Fibroblast of upper back skin (primary cell): ENCODE data around the gene RUNX2.

Experiments used
- DNase-seq: peaks from one replicate; pipeline ENCODE4 v3.0.0-alpha.2; 2013

RUNX2 gene

DNA sequence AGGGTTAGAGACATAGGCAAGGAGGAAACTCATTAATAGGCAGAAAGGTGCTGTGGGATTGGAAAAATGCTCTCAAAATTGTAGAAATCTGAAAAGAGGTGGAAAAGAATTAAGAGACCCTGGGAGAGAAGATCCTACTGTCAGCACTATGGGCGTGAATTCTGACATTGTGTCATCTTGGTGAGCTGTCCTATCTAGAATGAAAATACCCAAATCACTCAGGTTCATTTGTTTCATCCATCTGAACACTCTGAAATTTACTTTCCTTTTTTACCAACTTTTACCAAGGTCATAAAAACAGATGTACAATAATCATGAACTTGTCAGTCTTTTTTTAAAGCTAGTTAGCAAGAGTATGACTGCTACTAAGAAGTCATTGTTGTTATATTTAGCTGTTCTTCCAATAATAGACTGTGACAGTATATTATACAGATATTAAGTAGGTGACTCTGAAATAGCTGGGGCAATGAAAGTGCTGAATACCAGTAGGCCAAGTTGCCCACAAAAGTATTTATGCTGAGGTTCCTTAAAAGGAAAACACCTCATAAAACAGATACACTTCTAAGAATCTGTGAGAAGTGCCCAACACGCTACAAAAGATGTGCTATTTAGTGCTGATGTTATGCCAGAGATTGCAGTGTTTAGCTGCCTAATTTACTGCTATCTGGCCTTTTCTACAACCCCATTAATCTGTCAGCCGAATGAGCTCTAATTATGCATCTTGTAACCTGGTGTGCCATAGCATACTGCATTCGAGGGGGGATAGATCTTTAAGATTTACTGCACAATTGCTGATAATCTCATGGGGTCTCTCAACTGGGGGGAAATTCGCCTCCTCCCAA is 267.1 kb downstream of the RUNX2 start:
- DNase-seq, result no peak

- no peak for DNase-seq
These were observed 269.3 kb downstream of the RUNX2 start for GRCh38 chr6:45597424-45597823.

DNA sequence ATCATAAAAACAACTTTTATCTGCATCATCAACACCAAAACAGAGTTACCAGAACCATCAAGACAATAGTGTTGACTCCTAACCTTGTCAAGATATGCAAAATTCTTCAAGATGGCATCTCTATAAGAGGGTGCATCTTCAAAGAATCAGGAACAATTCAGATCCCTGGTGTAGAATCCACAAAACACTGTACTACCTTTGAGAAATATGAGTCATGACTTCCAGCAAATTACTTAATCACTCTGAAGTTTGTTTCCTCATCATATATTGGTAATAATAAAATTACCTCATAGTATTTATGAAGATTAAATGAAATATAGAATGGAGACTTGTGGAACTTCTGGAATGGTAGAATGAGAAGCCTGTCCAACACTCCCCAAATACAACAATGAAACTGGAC is 270.9 kb downstream of the RUNX2 start:
- no peak for DNase-seq

DNA sequence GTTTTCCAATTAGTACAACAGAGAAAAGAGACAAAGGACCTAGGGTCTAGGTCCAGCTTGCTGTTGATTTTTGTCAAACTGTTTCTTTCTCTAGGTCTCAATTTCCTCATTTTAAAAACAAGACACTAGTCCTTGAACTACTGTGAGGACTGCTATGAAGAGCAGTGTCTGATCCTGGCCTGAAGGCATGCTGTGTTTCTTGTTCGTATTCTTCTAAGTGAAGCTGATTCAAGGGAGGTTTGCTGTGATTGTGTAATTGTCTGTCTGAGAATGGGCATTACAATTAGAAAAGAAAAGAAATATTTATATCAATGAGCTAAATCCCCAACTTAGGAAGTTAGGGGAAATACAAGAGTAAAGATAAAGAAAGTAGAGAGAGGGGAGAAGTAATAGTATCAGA is 277.8 kb downstream of the RUNX2 start:
- no peak for DNase-seq

GRCh38 chr6:45606831-45607400 is 278.8 kb downstream of the RUNX2 start:
- DNase-seq, result no peak

DNA sequence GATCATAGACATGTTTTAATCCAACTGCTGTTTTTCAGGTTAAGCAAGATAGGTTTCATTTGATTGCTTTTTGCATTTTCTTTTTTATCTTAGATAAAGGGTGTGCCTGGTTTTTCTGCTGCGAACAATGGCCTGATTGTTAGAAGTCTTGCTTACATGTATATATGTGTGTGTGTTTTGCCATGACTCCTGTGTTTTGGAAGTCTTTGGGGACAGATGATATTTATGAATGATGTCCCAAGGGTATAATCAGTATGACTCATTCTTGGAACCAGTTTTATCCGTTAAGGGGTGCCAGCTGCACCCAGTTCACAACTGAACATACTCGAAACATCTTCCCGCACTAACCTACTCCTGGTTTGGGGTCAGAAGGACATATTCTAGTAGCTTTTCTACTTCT is 279.7 kb downstream of the RUNX2 start:
- peak; percentile 19 for DNase-seq

GRCh38 chr6:45608252-45608913 is 280.3 kb downstream of the RUNX2 start:
- DNase-seq, result peak; percentile 70

GRCh38 chr6:45609141-45609638 is 281.1 kb downstream of the RUNX2 start:
- peak; percentile 96 for DNase-seq

DNA sequence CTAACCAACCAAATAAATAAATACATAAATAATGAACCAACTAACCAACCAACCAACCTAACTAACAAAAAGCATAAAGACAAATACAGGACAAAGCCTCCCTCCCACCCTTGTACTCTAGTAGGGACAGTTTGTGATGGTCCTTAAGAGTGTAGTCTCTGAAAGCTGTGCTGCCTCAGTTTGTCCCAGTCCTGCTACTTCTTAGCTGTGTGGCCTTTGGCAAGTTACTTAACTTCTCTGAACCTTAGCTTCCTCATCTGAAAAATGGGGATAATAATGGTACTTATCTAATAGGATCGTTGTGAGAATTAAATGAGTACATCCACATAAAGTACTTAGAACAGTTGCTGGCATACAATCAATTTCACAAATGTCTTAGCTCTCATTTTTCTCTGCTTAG is 282.2 kb downstream of the RUNX2 start:
- no peak for DNase-seq

- no peak for DNase-seq
These were observed 282.7 kb downstream of the RUNX2 start for GRCh38 chr6:45610832-45611231.

DNA sequence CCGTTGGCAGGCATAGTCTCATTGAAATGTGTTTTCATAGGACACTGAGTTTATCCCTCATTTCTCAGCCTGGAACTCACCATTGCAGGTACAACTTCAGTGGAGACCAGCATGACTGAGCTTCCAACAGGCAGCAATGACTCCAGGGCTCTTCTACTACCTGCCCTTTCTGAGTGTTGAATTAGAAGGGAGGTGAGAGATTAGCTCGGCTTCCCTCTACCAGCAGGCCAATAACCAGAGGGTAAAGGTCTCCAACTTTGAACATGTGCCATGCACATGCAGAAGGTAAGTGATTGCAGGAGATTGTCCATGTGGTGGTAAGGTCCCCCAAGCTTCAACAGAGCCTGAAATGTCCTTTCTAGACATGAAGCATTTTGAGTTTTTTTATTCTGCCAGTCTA is 283.4 kb downstream of the RUNX2 start:
- no peak for DNase-seq

DNA sequence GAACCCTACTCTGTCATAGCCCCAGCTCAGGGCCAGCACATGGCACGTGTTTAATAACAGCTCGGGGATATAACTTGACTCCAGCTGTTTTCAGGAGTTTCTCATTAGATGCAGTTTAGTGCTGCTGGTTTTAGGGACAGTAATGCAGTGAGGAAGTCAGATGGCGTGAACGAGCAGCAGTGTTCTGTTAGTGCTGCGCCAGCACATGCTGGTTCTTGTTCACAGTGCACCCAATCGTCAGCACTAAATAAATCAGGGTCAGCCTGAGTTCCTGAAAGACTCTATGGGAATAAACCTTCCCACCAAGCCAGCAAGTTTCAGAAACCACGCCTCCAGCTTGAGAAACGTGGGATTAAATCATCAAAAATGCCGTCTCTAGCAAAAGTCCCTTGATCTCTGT is 285.5 kb downstream of the RUNX2 start:
- DNase-seq, result peak; percentile 87

- DNase-seq, result no peak
These were observed 286.6 kb downstream of the RUNX2 start for GRCh38 chr6:45614488-45615285.

DNA sequence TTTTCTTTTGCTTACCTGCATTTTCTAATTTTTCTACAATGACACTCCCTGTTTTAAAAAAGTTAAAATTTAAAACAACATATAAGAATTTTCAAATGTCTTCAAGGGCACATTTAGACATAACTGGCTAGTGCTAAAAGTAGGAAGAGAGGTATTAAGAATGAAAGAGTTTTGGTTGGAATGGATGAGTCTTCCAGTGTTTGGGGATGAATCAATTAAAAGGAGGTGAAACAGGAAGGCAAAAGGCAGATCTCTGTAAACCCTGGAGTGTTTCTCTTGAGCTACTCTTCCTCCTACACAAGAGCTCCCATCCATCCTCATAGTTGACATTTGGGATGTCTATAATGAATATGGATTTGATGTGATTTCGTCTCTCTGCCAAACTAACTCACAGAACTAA is 288.1 kb downstream of the RUNX2 start:
- no peak for DNase-seq

DNA sequence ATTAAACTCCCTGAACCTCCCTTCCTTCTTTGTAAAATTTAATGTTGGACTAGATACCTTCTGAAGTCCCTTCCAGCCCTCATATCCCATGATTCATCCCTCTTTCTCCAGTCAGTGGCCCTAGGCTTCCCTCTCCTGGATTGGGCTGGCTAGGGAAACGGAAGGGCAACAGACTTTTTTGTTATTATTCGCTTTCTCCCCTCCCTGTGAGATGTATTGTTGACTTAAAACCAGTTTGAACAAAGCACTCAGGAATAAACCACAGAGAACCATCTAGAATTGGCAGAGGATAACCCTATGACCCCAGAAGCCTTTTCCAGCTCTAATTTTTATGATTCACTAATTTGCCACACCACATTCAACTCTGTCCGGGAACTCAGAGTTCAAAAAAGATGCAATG is 289.3 kb downstream of the RUNX2 start:
- DNase-seq, result no peak

- DNase-seq, result no peak
These were observed 290.1 kb downstream of the RUNX2 start for GRCh38 chr6:45618259-45618658.

DNA sequence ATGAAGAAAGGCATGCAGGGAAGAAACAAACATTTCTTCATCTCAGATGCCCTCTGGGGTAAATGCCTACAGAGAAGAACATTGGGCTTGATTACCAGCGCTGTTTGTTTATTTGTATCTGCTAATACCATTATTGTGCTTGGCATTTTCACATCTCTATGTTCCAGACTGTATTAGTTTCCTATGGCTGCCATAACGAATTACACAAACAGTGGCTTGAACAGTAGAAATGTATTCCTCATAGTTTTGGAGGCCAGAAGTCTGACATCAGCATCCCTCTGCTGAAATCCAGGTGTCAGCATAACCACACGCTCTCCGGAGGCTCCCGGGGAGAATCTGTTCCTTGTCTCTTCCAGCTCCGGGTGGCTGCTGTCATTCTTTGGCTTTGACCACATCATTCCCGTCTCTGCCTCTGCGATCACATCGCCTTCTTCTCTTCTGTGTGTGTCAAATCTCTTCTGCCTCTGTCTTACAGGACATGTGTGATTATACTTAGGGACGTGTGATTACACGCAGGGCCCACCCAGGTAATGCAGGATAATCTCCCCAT is 291.2 kb downstream of the RUNX2 start:
- DNase-seq, result peak; percentile 74

DNA sequence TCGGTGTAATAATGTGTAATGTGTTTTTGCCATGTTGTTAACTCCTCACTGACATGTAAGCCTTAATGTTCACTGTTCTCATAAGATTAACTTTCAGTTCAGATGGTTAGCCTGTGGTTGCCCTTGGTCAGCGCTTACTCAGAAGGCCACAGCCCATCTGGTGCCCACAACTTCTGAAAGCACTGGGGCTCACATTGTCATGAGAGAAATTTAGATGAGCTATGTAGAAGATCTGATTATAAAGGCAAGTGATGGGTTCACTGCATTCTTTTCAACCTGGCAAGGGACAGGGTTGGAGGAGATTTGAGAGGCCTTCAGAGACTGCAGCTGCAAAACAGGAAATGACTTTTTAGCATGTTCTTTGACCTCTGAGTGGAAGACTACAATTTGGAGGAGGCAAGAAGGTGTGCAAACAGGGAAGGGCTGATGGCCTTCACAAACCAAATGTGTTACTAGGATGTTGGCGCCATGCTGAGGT is 291.9 kb downstream of the RUNX2 start:
- DNase-seq, result no peak

DNA sequence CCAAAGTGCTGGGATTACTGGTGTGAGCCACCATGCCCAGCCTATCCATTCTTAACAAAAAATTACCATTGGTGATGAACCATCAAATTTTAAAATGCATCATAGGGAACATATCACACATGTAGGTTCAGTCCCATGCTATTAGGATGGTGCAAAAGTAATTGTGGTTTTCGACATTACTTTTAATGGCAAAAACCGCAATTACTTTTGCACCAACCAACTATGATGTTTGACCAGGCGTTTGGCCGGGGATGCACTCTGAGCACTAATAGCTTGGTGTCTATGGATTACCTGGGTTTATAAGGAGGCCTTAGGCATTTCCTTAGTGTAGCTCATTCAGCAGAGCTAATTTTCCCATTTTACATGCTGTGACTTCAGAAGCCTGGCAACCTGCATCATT is 296.1 kb downstream of the RUNX2 start:
- DNase-seq, result no peak

GRCh38 chr6:45625191-45625664 is 297.1 kb downstream of the RUNX2 start:
- peak; percentile 87 for DNase-seq

DNA sequence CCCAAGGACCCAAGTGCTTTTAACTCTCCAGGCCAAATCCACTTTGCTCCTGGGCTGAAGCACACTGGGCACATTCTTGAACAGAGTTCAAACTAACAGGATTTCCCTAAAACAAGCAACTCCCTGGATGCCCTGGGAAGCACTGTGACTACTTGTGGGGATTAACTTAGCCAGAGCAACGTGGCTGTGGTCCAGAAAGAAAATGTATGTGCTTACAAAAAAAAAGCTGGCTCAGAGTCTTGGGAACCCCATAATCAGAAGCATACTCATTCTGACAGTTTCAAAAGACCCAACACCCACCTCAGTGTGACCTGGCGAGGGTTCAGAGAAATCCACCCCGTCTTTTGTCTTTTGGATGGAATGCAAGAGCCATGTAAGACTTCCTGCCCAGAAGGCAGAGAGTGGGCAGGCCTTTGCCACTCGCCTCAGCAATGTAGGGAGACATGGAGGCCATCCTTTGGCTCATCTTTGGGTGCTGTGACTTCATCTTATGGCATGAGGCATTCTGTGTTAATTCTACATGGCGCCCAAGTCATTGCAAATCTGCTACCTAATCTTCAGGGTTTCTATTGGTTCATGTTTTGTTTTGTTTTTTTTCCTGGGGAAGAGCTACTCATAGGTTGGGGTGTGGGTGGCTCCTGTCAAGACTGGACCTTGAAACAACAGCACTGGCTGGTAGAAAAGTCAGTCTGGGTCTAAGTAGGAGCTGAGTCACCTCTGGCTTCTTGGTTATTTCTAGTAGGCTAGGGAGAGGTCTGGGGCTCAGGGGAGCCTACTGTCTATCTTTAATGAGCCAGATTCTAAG is 298.2 kb downstream of the RUNX2 start:
- DNase-seq, result peak; percentile 98

GRCh38 chr6:45630314-45630713 is 302.2 kb downstream of the RUNX2 start:
- DNase-seq, result no peak
